ENCODE data around the gene TRNT1.

Gene TRNT1

GRCh38 chr3:3179407-3180094 lies 52.8 kb downstream of the TRNT1 start, which contains the start of gene CRBN:
Gene CRBN (minus strand): TSS chr3:3179691. CDS start chr3:3179687, 4 bp downstream.
- DNase-seq, result peak; percentile 39 to 93 (median 86)

- no peak for DNase-seq
Observed at GRCh38 chr3:3180456-3180855, 53.7 kb downstream of the TRNT1 start.

- no peak for DNase-seq
Observed at GRCh38 chr3:3184876-3185275, 58.1 kb downstream of the TRNT1 start.

GRCh38 chr3:3189102-3189727 lies 62.5 kb downstream of the TRNT1 start:
- no peak for DNase-seq

- DNase-seq, result no peak
Observed at GRCh38 chr3:3189961-3190360, 63.2 kb downstream of the TRNT1 start.

GRCh38 chr3:3191675-3192285 lies 65.0 kb downstream of the TRNT1 start:
- DNase-seq, result no peak

GRCh38 chr3:3192286-3192675 lies 65.5 kb downstream of the TRNT1 start:
- DNase-seq, result no peak

GRCh38 chr3:3194861-3195260 lies 68.1 kb downstream of the TRNT1 start:
- DNase-seq, result no peak

- DNase-seq, result no peak
Observed at GRCh38 chr3:3196148-3196861, 69.6 kb downstream of the TRNT1 start.

Measured in C1 segment of cervical spinal cord (tissue), 14 donors.